Amygdala (tissue), 56 donors: ENCODE measurements around the gene EPHB1.
"Not testable (repeated sequence)": the region's sequence is repeated elsewhere in the genome, so short reads cannot be mapped to it uniquely, and the experiment has no call there.

Source experiments
- DNase-seq, 56 donors: peaks; one replicate each; lab custom pipeline; 2025; lab: John Stamatoyannopoulos, UW

The EPHB1 gene

GRCh38 chr3:135218782-135219181 is 423.7 kb downstream of the EPHB1 start:
- DNase-seq = no peak

GRCh38 chr3:135224815-135225362 is 429.8 kb downstream of the EPHB1 start:
- DNase-seq = no peak

- no peak for DNase-seq
Observed at GRCh38 chr3:135226057-135226456, 431.0 kb downstream of the EPHB1 start.

GRCh38 chr3:135228201-135228600 is 433.1 kb downstream of the EPHB1 start:
- DNase-seq = no peak

GRCh38 chr3:135229018-135229495 is 434.0 kb downstream of the EPHB1 start:
- peak in 3 of 56 donors; percentile 3 to 16 (median 13) for DNase-seq

GRCh38 chr3:135231737-135232136 is 436.7 kb downstream of the EPHB1 start:
- DNase-seq = no peak

- no peak for DNase-seq
Observed at GRCh38 chr3:135232226-135232625, 437.2 kb downstream of the EPHB1 start.

- DNase-seq = not testable (repeated sequence)
Observed at GRCh38 chr3:135233476-135233875, 438.4 kb downstream of the EPHB1 start.

- no peak for DNase-seq
Observed at GRCh38 chr3:135235541-135235940, 440.5 kb downstream of the EPHB1 start.

GRCh38 chr3:135237371-135238143 is 442.5 kb downstream of the EPHB1 start:
- DNase-seq = peak in 1 of 56 donors; percentile 7

GRCh38 chr3:135238236-135238830 is 443.3 kb downstream of the EPHB1 start:
- DNase-seq = no peak

- no peak for DNase-seq
Observed at GRCh38 chr3:135238871-135239614, 444.0 kb downstream of the EPHB1 start.

- DNase-seq = no peak
Observed at GRCh38 chr3:135239615-135239884, 444.5 kb downstream of the EPHB1 start.

- DNase-seq = peak in 6 of 56 donors; percentile 1 to 19 (median 4)
Observed at GRCh38 chr3:135240426-135240825, 445.4 kb downstream of the EPHB1 start.

GRCh38 chr3:135242285-135242684 is 447.2 kb downstream of the EPHB1 start:
- no peak for DNase-seq

GRCh38 chr3:135243616-135244015 is 448.6 kb downstream of the EPHB1 start:
- DNase-seq = no peak

GRCh38 chr3:135246027-135246426 is 451.0 kb downstream of the EPHB1 start:
- DNase-seq = no peak

GRCh38 chr3:135248213-135248612 is 453.2 kb downstream of the EPHB1 start:
- DNase-seq = no peak

- DNase-seq = no peak
Observed at GRCh38 chr3:135249186-135249585, 454.1 kb downstream of the EPHB1 start.

GRCh38 chr3:135258916-135259315 is 463.9 kb downstream of the EPHB1 start:
- DNase-seq = no peak

- DNase-seq = no peak
Observed at GRCh38 chr3:135260025-135260424, 465.0 kb downstream of the EPHB1 start.
